Retina (tissue), 1 donor: ENCODE data around the gene TPM2.
A peak's percentile ranks its signal among the peaks of the same experiment; 100 is the strongest.

ENCODE experiments used
- DNase-seq: peaks from one replicate; pipeline ENCODE4 v3.0.0-alpha.2; 2016

Gene TPM2

DNA sequence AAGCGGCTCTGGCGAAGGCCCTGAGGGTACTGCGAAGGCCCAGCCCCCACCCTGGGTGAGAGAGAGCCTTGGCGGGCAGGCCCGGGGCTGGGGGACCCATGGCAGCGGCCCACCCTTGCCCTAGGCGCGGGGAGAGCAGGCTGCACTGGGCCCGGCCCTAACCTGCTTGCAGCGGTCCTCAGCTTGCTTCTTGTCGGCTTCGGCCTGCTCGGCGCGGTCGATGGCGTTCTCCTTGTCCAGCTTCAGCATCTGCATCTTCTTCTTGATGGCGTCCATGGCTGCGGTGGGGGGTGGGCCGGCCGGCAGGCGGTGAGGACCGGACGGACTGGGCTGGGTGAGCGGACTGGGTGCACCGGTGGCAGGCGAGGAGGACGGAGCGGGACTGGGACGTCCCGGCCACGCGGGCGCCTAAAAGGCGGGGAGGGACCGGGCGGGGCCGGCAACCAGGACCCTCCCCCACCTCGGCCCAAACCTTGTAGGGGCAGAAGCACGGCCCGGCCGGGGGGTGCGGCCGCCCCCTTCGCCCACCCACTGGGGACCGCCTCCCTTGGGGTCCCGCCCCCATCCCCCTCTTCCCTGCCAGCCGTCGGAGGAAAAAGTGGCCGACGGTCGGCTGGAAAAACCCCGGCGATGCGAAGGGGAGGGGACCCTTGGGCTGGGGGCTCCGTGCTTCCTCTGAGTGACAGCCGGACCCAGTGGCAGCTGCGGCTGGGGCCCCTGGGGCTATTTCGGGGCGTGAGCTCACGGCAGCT is at the start of gene TPM2:
TPM2 (minus strand) TSS at position 384 of the 752 bp plus-strand sequence; CDS start at position 276, 108 bp downstream.
- peak; percentile 67 for DNase-seq

- no peak for DNase-seq
Observed at GRCh38 chr9:35738924-35739323, 49.2 kb upstream of the TPM2 start.

- no peak for DNase-seq
Observed at GRCh38 chr9:35738186-35738585, 48.5 kb upstream of the TPM2 start.

- no peak for DNase-seq
Observed at GRCh38 chr9:35737143-35737542, 47.4 kb upstream of the TPM2 start.

GRCh38 chr9:35736201-35736633 is 46.5 kb upstream of the TPM2 start:
- DNase-seq, result peak; percentile 60

DNA sequence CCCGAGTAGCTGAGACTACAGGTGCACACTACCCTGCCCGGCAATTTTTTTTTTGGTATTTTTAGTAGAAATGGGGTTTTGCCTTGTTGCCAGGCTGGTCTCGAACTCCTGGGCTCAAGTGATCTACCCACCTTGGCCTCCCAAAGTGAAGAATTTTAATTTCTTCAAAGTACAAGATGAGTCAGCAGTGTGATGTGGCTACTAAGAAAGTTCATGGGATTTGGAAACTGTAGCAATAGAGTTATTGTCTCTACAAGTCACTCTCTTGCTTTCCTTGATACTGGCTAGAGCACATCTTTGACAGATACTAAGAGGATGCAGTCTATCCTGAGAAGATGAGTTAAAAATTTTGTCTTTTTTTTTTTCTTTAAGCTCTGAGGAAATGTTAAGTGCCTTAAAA is 44.4 kb upstream of the TPM2 start:
- no peak for DNase-seq

- DNase-seq, result no peak
Observed at GRCh38 chr9:35732800-35733541, 43.2 kb upstream of the TPM2 start.

- peak; percentile 99 for DNase-seq
Observed at GRCh38 chr9:35732185-35732799, 42.6 kb upstream of the TPM2 start, which contains the start of the genes CREB3 and TLN1. Gene CREB3, plus strand, starts transcription at chr9:35732666. Its CDS starts 107 bp downstream, at chr9:35732773. Gene TLN1, minus strand, starts transcription at chr9:35732195. Its CDS starts 6,501 bp downstream, at chr9:35725694.

DNA sequence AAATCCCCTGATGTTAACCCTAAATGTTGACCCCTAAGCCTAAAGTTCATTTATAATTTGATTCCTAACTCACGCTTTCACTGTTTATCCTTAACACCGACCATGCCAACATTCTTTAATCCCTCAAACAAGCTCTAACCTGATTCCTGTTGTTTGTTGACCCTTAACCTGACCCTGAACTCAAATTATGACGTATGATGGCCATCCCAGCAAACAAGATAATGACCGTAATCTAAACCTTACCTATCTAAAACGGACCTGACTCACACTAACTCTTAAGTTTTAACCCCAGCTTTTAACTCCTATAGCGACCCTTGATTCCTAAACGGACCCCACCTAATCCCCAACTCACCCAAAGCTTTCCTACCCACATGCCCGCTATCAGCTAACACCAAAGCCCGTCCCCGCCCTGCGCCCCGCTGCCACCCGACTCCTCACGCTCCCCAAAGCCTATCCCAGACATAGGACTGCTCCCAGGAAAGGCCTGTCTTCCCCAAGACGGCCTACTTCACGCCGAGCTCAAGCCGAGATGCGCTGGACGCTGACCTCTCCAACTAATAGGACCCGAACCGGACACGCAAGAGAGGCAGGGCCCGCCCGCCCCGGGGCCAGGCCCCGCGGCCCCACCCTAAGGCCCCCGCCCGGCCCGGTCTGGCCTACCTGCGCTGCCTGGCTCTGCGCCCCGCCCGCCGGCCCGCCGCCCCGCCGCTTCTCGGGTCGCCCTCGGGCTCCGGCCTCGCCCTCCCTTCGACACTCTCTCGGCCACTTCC is 41.9 kb upstream of the TPM2 start:
- peak; percentile 57 for DNase-seq

DNA sequence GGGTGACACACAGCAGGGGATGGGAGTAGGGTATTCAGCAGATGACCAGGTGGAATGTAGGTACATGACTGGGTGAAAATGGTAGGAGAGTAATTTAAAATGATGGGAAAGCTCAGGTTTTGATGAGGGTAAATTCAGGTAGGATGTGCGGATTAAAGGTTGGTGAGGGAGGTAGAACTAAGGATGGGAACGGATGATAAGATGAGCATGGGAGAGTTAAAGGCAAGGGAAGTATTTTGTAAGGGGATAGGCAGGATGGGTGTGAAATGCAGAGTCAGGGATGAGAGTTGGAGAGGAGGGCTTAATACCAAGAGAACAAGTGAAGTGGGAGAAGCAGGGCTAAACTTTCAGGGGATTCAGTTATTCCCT is 40.7 kb upstream of the TPM2 start:
- DNase-seq, result no peak

DNA sequence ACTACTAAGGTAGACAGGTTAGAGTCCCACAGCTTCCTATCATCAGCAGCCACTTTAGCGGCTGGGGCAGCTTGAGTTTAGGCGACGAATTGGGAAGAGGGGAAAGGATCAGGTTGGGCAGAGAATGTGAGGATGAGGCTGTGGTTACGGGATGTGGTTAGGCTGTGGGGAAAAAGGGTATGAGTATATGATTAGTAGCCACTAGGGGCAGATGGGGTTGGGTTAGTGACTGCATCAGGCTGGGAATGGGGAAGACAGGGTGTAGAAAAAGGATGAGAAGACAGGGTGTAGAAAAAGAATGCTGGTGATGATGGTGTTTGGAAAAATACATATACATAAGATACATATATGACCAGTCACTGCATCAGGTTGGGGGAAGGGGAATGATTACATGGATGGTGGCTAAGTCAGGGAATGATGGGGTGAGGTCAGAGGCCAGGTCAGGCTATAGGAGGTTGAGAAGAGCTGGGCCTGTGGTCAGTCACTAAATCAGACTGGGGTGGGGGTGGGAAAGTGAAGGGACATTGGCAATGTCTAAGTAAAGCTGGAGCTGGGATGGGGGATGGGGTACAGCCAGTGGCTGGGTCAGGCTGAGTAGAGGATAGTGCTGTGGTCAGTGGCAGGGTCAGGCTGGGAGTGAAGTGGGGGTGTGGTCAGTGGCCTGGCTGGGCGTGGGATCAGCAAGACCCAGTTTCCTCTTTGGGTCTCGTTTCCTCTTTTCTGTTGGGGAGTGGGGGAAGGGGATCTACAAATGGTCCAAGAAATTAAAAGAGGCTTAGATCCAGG is 40.2 kb upstream of the TPM2 start:
- DNase-seq, result peak; percentile 29

GRCh38 chr9:35729101-35729500 is 39.4 kb upstream of the TPM2 start:
- DNase-seq, result no peak

GRCh38 chr9:35728041-35728971 is 38.6 kb upstream of the TPM2 start:
- DNase-seq, result peak; percentile 28

DNA sequence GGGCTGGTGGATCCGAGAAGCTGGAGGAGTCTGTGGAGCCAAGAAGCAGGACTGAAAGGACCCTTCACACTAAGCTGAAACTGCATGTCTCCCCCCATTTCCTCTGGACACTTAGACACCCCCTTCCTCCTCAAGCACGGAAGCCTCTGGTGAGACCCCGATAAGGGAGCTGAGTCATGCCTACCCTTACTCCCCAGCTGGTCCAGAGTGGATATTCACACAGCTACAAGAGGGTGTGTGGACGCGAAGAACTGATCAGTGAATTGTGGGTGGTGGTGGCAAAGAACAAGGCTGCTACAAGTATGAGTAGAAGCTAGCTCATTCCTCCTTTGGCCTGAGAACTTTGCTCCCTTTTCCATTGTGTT is 37.9 kb upstream of the TPM2 start:
- no peak for DNase-seq

DNA sequence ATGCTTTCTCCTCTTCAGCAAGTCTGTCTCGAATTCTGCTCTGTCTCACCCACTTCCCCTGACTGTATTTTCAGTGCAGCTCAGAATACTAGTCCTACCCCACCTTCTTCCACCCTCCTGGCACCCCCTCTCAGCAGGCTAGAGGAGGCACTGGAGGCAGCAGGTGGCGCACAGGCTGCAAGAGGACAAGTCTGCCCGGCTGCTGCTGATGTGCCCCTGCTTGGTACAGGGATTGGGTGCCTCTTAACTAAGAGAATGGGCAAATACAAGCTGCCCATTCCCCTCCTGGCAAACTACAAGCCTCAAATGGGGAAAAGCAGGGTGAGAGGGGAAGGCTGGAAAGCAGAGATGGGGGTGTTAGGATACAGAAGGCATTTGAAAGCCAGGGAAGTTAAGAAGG is 37.2 kb upstream of the TPM2 start:
- DNase-seq, result no peak

- no peak for DNase-seq
Observed at GRCh38 chr9:35725362-35725761, 35.6 kb upstream of the TPM2 start.

DNA sequence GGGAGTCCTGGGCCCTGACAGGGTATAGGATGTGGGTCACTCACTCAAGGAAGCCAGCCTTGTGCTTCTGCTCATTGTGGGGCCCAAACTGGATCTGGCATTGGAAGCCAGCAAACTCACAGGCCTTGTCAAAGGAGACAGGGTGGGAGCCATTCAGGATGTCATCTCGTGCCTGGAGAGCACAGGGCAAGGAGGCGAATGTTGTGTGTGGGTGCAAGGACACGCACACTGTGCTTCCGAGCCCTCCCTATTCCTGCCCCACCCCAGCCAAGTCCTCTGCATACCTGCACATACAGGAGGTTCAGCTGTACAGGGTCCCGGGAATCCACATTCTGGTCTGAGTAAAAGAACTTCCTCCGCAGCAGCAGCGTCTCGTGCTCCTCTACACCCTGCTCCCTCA is 34.2 kb upstream of the TPM2 start:
- no peak for DNase-seq

DNA sequence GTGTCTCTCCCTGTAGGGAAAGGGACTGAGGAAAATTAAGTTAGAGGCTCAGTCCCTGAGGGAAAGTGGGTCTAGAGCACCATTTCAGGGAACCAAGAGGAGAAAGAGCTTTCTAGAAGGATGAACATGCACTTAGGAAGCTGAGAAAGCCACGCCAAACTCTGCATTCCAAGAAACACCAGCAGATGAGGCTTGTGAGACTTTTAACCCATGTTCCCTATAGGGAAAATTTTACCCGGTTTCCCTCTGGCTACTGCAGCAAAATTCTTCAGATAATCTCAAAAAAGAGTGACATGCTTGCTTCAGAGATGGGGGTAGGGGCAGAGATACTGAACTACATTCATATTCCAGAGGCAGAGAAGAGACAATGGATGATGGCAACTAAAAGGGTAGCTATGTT is 33.7 kb upstream of the TPM2 start:
- no peak for DNase-seq

DNA sequence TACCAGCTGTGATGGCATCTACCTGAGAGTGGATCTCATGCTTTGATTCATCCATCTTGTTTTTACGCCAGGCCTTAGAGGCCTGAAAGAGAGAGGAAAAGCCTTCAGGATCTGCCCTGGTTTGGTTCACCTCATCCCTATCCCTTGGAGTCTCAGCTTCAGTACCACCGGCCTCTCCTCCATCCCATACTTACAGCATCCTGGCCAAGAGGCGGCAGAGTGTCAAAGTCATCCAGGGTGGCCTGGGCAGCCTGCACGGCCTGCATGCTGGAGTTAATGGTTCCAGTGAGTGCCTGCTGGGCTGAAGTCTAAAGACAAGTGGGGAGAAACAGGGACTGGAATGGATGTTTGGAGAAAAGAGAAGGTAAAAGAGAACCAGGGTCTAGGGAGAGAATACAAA is 29.8 kb upstream of the TPM2 start:
- no peak for DNase-seq

GRCh38 chr9:35718721-35719511 is 29.2 kb upstream of the TPM2 start:
- no peak for DNase-seq
